GM12875 (cell line): ENCODE results near the gene OSTF1.

ENCODE experiments used
- H3K4me3 ChIP-seq: one replicate; pipeline ENCODE4 v1.5.1; 2011; ENCODE audit warnings: low read depth, low read length, control low read depth
- TF ChIP-seq, protein P1 (sequence below): IDR thresholded peaks from 2 replicates; pipeline ENCODE4 v1.5.1; 2011; ENCODE audit warnings: low read depth, mild to moderate bottlenecking, control low read depth, inconsistent platforms, low read length, moderate library complexity, borderline replicate concordance; ENCODE audit not compliant: insufficient read depth

OSTF1 gene

DNA sequence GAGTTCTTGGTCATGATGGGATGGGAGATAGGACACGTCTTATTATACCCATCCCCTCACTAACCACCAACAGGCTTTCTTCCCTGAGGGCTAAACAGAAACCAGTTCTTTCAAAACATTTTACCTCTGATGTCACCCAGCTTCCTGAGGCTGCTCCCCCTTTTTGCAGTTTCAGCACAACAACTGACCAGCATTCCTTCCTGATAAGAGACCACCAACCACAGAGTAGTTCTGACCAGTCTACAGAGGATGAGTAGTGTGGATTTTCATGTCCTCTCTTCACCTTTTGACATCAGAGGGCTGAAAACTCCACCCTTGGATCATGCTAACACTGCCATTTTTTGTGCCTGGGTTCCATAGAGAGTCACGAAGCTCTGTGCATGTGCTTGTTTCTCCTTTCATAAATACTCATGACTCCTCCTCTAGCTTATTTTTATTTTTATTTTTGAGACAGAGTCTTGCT lies 82.6 kb downstream of the OSTF1 start:
- TF ChIP-seq, protein P1, sequence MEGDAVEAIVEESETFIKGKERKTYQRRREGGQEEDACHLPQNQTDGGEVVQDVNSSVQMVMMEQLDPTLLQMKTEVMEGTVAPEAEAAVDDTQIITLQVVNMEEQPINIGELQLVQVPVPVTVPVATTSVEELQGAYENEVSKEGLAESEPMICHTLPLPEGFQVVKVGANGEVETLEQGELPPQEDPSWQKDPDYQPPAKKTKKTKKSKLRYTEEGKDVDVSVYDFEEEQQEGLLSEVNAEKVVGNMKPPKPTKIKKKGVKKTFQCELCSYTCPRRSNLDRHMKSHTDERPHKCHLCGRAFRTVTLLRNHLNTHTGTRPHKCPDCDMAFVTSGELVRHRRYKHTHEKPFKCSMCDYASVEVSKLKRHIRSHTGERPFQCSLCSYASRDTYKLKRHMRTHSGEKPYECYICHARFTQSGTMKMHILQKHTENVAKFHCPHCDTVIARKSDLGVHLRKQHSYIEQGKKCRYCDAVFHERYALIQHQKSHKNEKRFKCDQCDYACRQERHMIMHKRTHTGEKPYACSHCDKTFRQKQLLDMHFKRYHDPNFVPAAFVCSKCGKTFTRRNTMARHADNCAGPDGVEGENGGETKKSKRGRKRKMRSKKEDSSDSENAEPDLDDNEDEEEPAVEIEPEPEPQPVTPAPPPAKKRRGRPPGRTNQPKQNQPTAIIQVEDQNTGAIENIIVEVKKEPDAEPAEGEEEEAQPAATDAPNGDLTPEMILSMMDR: no peak

DNA sequence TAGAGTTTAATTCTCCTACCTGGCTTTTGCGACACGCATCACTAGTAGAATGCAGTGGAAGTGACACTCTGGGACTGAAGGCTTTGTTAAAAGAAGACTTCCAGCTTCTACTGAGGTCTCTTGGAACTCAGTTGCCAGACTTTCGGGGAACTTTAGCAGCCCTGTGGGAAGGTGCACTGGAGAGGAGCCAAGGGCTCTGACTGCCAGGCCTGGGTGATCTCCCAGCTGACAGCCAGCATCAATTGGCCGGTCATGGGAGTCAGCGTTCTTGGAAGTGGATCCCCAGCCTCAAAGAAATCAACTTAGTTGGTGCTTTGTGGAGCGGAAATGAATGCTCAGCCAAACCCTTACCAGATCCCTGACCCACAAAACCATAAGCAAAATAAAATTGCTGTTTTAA lies 87.1 kb downstream of the OSTF1 start:
- TF ChIP-seq, protein P1: no peak
- H3K4me3 ChIP-seq: no peak overlapping the region

More for the DNA sequence above, 82.6 kb downstream of the OSTF1 start:
- no peak overlapping the region for H3K4me3 ChIP-seq

DNA sequence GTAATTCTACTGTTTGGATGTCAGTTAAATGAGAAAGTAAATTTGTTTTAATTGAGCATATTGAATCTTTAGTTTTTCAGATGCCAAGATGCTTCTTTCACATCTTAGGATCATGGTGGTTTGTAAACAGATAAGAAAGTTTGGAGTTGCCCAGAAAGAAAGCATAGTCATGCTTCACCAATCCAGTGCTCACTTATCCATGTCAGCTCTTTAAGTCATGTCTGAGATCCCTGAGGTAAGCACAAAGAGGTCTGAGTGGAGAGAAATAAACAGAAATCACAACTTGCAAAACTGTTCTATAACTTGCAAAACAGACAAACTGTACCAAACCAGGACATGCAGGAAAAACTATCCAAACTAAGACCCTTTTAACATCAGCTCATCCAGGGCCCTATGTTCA lies 87.7 kb downstream of the OSTF1 start:
- H3K4me3 ChIP-seq: no peak overlapping the region
- TF ChIP-seq, protein P1: no peak

DNA sequence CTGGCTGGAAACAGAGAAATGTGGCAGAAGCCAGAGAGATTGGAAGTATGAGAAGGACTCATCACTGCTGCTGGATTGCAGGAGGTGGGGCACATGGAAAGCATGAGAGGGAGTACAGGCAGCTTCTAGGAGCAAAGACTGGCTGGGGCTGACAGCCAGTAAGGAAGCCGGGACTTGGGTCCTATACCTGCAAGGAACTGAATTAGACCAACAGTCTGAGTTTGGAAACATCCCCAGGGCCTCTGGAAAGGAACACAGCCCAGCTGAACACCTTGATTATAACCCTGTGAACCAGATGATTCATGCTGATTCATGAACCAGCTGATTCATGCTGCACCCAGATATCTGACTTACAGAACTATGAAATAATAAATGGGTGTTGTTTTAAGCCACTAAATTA lies 93.4 kb downstream of the OSTF1 start:
- TF ChIP-seq, protein P1: no peak
- H3K4me3 ChIP-seq: no peak overlapping the region

DNA sequence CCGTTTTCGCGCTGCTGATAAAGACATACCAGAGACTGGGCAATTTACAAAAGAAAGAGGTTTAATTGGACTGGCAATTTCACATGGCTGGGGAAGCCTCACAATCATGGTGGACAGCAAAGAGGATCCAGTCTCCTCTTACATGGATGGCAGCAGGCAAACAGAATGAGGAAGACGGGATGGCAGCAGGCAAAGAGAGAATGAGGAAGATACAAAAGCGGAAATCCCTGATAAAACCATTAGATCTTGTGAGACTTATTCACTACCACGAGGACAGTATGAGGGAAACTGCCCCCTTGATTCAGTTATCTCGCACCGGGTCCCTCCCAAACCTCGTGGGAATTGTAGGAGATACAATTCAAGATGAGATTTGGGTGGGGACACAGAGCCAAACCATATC lies 95.0 kb downstream of the OSTF1 start:
- H3K4me3 ChIP-seq: no peak overlapping the region
- TF ChIP-seq, protein P1: no peak

DNA sequence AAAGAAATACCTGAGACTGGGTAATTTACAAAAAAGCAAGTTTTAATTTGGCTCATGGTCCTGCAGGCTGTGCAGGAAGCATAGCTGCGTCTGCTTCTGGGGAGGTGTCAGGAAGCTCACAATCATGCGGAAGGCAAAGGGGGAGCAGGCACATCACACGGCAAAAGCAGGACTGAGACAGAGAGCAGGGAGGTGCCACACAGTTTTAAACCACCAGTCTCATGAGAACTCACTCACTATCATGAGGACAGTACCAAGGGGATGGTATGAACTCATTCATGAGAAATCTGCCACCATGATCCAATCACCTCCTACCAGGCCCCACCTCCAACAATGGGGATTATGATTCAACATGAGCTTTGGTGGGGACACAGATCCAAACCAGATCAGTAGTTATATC lies 96.2 kb downstream of the OSTF1 start:
- TF ChIP-seq, protein P1: no peak
- no peak overlapping the region for H3K4me3 ChIP-seq

DNA sequence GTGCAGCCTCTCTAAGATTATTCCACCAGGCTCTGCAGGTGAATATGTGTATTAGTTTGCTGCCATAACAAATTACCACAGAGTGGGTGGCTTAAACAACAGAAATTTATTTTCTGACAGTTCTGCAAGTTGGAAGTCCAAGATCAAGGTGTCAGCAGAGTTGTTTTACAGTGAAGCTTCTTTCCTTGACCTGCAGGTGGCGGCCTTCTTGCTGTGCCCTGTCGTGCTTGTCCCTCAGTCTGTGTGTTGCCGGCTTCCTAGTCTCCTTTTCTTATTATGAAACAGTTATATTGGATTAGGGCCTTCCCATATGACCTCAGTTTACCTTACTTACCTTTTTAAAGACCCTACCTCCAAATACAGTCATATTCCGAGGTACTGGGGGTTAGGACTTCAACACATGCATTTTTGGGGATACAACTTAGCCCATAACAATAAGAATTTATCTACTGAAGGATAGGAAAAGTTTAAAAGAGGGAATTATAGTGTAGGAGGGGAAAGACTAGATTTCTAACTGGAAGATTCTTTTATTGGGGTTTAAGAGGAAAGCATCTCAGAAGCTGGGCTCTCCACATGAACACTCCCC lies 97.4 kb downstream of the OSTF1 start:
- TF ChIP-seq, protein P1: peak; percentile 88
- H3K4me3 ChIP-seq: no peak overlapping the region
